ENCODE data around the gene COPS8. TPM values are rescaled to one million over a fixed set of nuclear protein-coding genes. Genes with fewer than 3 reads are reported as not detected.

The COPS8 gene
- polyA plus RNA-seq, 3 donors from 2014 or later = 78.8 to 104 (median 81.9) TPM

DNA sequence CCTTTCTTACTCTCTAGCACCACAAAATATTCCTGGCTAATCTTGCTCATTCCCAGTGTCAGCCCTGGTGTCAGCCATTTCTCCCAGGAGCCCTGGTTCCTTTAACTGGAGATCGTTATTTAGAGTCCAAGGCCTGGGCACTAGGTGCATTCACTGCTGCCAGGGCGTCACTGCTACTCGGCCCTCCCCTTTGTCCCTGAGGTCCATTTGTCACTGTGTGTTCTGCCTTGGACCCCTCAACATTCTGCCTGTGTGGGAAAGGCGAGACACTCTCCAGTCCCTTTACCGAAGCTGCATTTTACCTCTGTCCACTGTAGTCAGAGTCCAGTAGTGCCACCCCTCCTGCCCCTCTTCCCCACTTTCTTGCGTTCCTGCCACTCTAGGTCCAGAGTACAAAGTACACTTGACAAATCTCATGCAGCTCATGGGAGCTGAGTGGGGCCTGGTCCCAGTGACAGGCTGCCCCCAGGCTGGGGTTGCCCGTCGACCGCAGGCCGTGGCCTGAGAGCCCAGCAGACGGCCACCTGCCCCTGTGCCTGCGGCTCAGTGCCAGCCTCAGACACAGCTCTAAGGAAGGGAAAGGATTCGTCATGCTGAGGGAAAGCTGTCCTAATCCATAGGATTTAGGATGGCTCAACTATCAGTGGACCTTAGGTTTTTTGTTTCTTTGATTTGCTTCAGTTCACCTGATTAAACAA, 52.1 kb downstream of the COPS8 start:
- Mint-ChIP-seq H3K27me3 (ENCODE audit: low read depth in 3 of 3) (peaks cover 0 to 3% (median 2%) of the 10 kb centered on the region in 3 donors), H3K9me3 (no peaks in the 10 kb centered on the region), H3K27ac (no peak overlapping the region), H3K36me3 (no peaks in the 10 kb centered on the region), H3K4me1 (no peaks in the 10 kb centered on the region), H3K4me3 (no peak overlapping the region)
- no peak for DNase-seq

DNA sequence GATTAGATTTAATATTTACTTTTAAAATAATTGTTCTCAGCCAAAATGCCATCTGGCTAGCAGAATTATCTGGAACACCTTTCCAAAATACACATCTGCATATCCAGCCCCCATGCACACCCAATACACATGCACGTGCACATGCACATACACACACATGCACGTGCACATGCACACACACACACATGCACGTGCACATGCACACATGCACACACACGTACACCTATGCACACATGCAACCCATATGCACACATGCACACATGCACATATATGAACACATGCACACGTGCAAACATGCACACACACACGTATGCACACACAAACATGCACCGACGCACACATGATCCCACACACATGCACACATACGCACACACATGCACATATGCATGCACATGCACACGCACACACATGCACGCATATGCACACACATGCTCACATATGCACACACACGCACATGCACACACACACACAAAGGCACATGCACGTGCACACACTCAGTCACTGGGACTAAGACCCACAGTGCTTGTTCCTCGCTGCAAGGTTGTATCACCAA, 53.5 kb downstream of the COPS8 start:
- Mint-ChIP-seq H3K27ac (no peak overlapping the region), H3K27me3 (ENCODE audit: low read depth in 3 of 3) (peaks cover 0 to 3% (median 0%) of the 10 kb centered on the region in 3 donors), H3K4me3 (no peak overlapping the region), H3K36me3 (no peaks in the 10 kb centered on the region), H3K9me3 (no peaks in the 10 kb centered on the region), H3K4me1 (no peaks in the 10 kb centered on the region)
- no peak for DNase-seq

DNA sequence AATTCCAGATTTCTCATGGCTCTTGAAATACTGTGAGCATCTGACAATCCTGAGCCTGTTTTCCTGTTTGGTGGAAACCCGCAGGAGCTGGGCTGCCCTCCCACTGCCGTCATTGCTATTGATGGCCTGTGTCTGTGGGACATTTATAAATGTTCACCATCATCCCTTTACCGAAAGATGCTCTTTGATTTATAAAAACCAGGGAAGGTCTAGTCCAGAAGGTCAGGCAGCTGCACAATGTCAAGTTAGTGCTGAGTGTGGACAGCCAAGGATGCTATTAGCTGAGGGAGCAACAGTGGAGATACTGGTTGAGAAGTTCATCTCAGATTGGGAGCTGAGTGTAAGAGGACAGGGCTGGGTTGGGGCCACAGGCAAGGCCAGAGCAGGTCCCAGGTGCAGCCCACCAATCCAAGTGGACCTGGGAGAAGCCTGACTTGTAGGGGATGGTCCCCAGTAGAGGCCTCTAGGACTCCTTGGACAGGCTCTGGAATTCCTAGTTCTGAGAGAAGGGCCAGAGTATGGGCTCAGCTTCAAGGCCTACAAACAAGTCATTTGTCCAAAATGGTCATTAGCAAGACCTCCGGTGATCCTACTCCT, 55.1 kb downstream of the COPS8 start:
- DNase-seq = no peak
- Mint-ChIP-seq H3K4me3 (no peak overlapping the region), H3K27me3 (ENCODE audit: low read depth in 3 of 3) (peaks cover 0 to 6% (median 0%) of the 10 kb centered on the region in 3 donors), H3K36me3 (no peaks in the 10 kb centered on the region), H3K9me3 (peaks cover 0 to under 1% (median 0%) of the 10 kb centered on the region in 6 donors), H3K4me1 (no peaks in the 10 kb centered on the region), H3K27ac (no peak overlapping the region)

- DNase-seq = no peak
- Mint-ChIP-seq H3K4me1 (no peaks in the 10 kb centered on the region), H3K9me3 (peaks cover 0 to 9% (median 7%) of the 10 kb centered on the region in 6 donors), H3K27me3 (ENCODE audit: low read depth in 3 of 3) (peaks cover 0 to 3% (median 0%) of the 10 kb centered on the region in 3 donors), H3K4me3 (no peak overlapping the region), H3K36me3 (peaks cover 0 to 6% (median 4%) of the 10 kb centered on the region in 3 donors), H3K27ac (no peak overlapping the region)
These were observed 55.9 kb downstream of the COPS8 start for GRCh38 chr2:237141571-237142051.

DNA sequence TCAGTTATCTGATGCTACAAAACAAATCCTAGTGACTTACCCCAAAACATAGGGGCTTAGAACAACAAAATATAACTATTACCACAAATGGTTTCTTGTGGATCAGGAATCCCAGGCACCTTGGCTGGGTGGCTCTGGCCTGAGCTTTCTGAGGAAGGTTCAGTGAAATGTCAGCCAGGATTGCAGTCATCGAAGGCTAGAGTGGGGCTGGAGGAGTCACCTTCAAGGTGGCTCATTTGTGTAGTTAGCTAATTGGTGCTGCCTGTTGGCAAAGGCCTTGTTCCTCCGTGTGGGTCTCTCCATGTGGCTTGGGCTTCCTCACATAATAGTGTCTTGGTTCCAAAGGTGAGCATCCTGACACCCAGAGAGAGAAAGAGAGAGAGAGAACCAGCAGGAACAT, 57.4 kb downstream of the COPS8 start:
- DNase-seq = no peak
- Mint-ChIP-seq H3K27me3 (ENCODE audit: low read depth in 3 of 3) (peaks cover 0 to 3% (median 0%) of the 10 kb centered on the region in 3 donors), H3K4me1 (no peaks in the 10 kb centered on the region), H3K36me3 (peaks cover 6 to 8% (median 8%) of the 10 kb centered on the region in 3 donors), H3K9me3 (peaks cover 2 to 24% (median 16%) of the 10 kb centered on the region in 6 donors), H3K4me3 (no peak overlapping the region), H3K27ac (no peak overlapping the region)

- H3K36me3 Mint-ChIP-seq = peaks cover 6 to 10% (median 8%) of the 10 kb centered on the region in 3 donors
- H3K4me1 Mint-ChIP-seq = no peaks in the 10 kb centered on the region
- H3K27ac Mint-ChIP-seq = no peak overlapping the region
- H3K4me3 Mint-ChIP-seq = no peak overlapping the region
- peaks cover 0 to 3% (median 0%) of the 10 kb centered on the region in 3 donors for H3K27me3 Mint-ChIP-seq (ENCODE audit: low read depth in 3 of 3)
- DNase-seq = no peak
- H3K9me3 Mint-ChIP-seq = peaks cover 2 to 26% (median 17%) of the 10 kb centered on the region in 6 donors
These were observed 58.2 kb downstream of the COPS8 start for GRCh38 chr2:237143676-237144440.

DNA sequence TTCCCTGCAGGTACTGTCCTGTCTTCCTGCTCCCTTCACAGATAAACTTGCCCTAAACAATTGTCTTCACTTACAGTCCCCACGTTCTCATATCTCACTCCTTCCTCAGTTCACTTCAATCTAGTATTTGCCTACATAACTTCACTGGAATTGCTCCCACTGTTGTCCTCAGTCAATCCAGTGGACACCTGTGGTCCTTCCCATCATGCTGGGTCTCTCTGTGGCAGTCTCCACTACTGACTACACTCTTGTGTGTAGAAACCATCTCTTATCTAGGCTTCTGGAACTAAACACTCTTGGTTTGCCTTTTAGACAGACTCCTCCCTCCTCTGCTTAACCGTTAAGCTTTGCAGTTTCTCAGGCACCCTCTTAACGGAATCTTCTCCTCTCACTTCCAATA, 58.8 kb downstream of the COPS8 start:
- Mint-ChIP-seq H3K27ac (no peak overlapping the region), H3K4me3 (no peak overlapping the region), H3K9me3 (peaks cover 2 to 26% (median 17%) of the 10 kb centered on the region in 6 donors), H3K4me1 (no peaks in the 10 kb centered on the region), H3K36me3 (peaks cover 6 to 10% (median 8%) of the 10 kb centered on the region in 3 donors), H3K27me3 (ENCODE audit: low read depth in 3 of 3) (peaks cover 0 to 3% (median 0%) of the 10 kb centered on the region in 3 donors)
- no peak for DNase-seq

DNA sequence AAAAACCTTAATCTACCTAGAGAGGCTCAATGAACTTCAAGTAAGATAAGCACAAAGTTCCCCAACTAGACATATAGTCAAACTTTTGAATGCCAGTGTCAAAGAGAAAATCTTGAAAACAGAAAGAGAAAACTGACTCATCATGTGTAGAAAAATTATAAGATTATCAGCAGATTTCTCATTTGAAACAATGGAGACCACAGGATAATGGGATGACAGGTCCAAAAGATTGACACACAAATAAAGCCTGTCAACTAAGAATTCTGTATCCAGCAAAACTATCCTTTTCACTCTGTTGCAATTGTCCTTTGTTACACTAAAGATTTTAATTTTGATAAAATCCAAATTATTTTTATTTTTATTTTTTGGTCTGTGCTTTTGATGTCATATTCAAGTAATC, 61.6 kb downstream of the COPS8 start:
- DNase-seq = no peak

GRCh38 chr2:237148624-237149023, 62.9 kb downstream of the COPS8 start:
- no peak overlapping the region for H3K4me3 Mint-ChIP-seq
- H3K36me3 Mint-ChIP-seq = peaks cover 6 to 10% (median 8%) of the 10 kb centered on the region in 3 donors
- DNase-seq = no peak
- peaks cover 1 to 6% (median 3%) of the 10 kb centered on the region in 3 donors for H3K27me3 Mint-ChIP-seq (ENCODE audit: low read depth in 3 of 3)
- H3K27ac Mint-ChIP-seq = no peak overlapping the region
- no peaks in the 10 kb centered on the region for H3K4me1 Mint-ChIP-seq
- peaks cover 2 to 26% (median 17%) of the 10 kb centered on the region in 6 donors for H3K9me3 Mint-ChIP-seq

More for the DNA sequence above, 61.6 kb downstream of the COPS8 start:
- Mint-ChIP-seq H3K27me3 (ENCODE audit: low read depth in 3 of 3) (peaks cover 1 to 6% (median 2%) of the 10 kb centered on the region in 3 donors), H3K36me3 (peaks cover 6 to 10% (median 8%) of the 10 kb centered on the region in 3 donors), H3K4me1 (no peaks in the 10 kb centered on the region), H3K4me3 (no peak overlapping the region), H3K27ac (no peak overlapping the region), H3K9me3 (peaks cover 2 to 26% (median 17%) of the 10 kb centered on the region in 6 donors)

- peaks cover 6 to 10% (median 8%) of the 10 kb centered on the region in 3 donors for H3K36me3 Mint-ChIP-seq
- no peak for DNase-seq
- no peak overlapping the region for H3K27ac Mint-ChIP-seq
- H3K4me1 Mint-ChIP-seq = no peaks in the 10 kb centered on the region
- H3K4me3 Mint-ChIP-seq = no peak overlapping the region
- H3K27me3 Mint-ChIP-seq (ENCODE audit: low read depth in 3 of 3) = peaks cover 1 to 6% (median 3%) of the 10 kb centered on the region in 3 donors
- peaks cover 2 to 26% (median 17%) of the 10 kb centered on the region in 6 donors for H3K9me3 Mint-ChIP-seq
These were observed 63.7 kb downstream of the COPS8 start for GRCh38 chr2:237149425-237149824.
